GM12878 (cell line): ENCODE results near the gene CDHR4. TPM values are rescaled to one million over a fixed set of nuclear protein-coding genes. Genes with fewer than 3 reads are reported as not detected.
A peak's percentile ranks its signal among the peaks of the same experiment; 100 is the strongest.

Source experiments
- ATF2 ChIP-seq: IDR thresholded peaks from 2 replicates; pipeline ENCODE4 v1.6.1; 2012; ENCODE audit warnings: low read length, inconsistent platforms
- BACH1 ChIP-seq: fragments of 450-650 bp; IDR thresholded peaks from 2 replicates; pipeline ENCODE4 v1.6.1; 2017; ENCODE audit warnings: mild to moderate bottlenecking, borderline replicate concordance
- CBX5 ChIP-seq: sonication (generic); IDR thresholded peaks from 2 replicates; pipeline ENCODE4 v1.6.1; 2016; ENCODE audit warnings: low read depth, moderate library complexity, mild to moderate bottlenecking, inconsistent platforms
- CHD1 ChIP-seq: IDR thresholded peaks from 2 replicates; pipeline ENCODE4 v1.6.1; 2012; ENCODE audit warnings: low read depth, low read length, improper control_type of control experiment
- CHD4 ChIP-seq: fragments of 200-600 bp; sonication (generic); IDR thresholded peaks from 2 replicates; pipeline ENCODE4 v1.6.1; 2016; ENCODE audit warnings: mild to moderate bottlenecking
- CREM ChIP-seq: IDR thresholded peaks from 2 replicates; pipeline ENCODE4 v1.6.1; 2014; ENCODE audit warnings: antibody characterized with exemption, low read depth
- DPF2 ChIP-seq: fragments of 450-650 bp; IDR thresholded peaks from 2 replicates; pipeline ENCODE4 v1.6.1; 2017; ENCODE audit warnings: mild to moderate bottlenecking
- EP300 ChIP-seq, 2 experiments: fragments of 150-350 bp in 1 of 2; IDR thresholded peaks; 2 replicates each; pipeline ENCODE4 v1.6.1; 2011 to 2012; ENCODE audit warnings: low read depth in 2 of 2, low read length in 2 of 2, borderline replicate concordance in 1 of 2, improper control_type of control experiment in 1 of 2, inconsistent platforms in 1 of 2; ENCODE audit not compliant: control insufficient read depth in 1 of 2
- EZH2 ChIP-seq: IDR thresholded peaks from 2 replicates; pipeline ENCODE4 v1.6.1; 2012; ENCODE audit warnings: low read depth, mild to moderate bottlenecking, control low read depth, inconsistent platforms, low read length, borderline replicate concordance; ENCODE audit not compliant: control insufficient read depth
- FOS ChIP-seq: IDR thresholded peaks from 3 replicates; pipeline ENCODE4 v1.6.1; 2011; ENCODE audit warnings: borderline replicate concordance; ENCODE audit not compliant: insufficient read length; ENCODE audit errors: extremely low read depth
- GABPA ChIP-seq: IDR thresholded peaks from 2 replicates; pipeline ENCODE4 v1.6.1; 2014; ENCODE audit warnings: antibody characterized with exemption, low read depth, mild to moderate bottlenecking, inconsistent platforms
- IKZF2 ChIP-seq, 2 experiments: fragments of 450-650 bp; IDR thresholded peaks; 2 replicates each; pipeline ENCODE4 v1.6.1; 2017; ENCODE audit warnings: mild to moderate bottlenecking in 2 of 2, moderate library complexity in 2 of 2
- IRF3 ChIP-seq: fragments of 450-650 bp; IDR thresholded peaks from 2 replicates; pipeline ENCODE4 v1.6.1; 2014; ENCODE audit warnings: mild to moderate bottlenecking
- IRF4 ChIP-seq: IDR thresholded peaks from 2 replicates; pipeline ENCODE4 v1.6.1; 2011; ENCODE audit warnings: low read depth, low read length
- JUND ChIP-seq: IDR thresholded peaks from 2 replicates; pipeline ENCODE4 v1.6.1; 2012; ENCODE audit warnings: low read depth, mild to moderate bottlenecking, low read length, improper control_type of control experiment, moderate library complexity
- MEF2A ChIP-seq: IDR thresholded peaks from 2 replicates; pipeline ENCODE4 v1.6.1; 2011; ENCODE audit warnings: low read depth, mild to moderate bottlenecking, low read length, moderate library complexity; ENCODE audit not compliant: insufficient read depth
- MEF2B ChIP-seq: fragments of 450-650 bp; IDR thresholded peaks from 2 replicates; pipeline ENCODE4 v1.6.1; 2018; ENCODE audit warnings: mild to moderate bottlenecking, moderate library complexity; ENCODE audit not compliant: partially characterized antibody, poor library complexity, severe bottlenecking
- NR2C2 ChIP-seq: IDR thresholded peaks from 2 replicates; pipeline ENCODE4 v1.6.1; 2011; ENCODE audit warnings: borderline replicate concordance, low read depth; ENCODE audit not compliant: control insufficient read depth, insufficient read length
- POLR2AphosphoS2 ChIP-seq: IDR thresholded peaks from 2 replicates; pipeline ENCODE4 v1.6.1; 2011; ENCODE audit warnings: low read depth, mild to moderate bottlenecking, low read length, improper control_type of control experiment, moderate library complexity
- POU2F2 ChIP-seq: IDR thresholded peaks from 3 replicates; pipeline ENCODE4 v1.6.1; 2011; ENCODE audit warnings: low read depth, mild to moderate bottlenecking, low read length, borderline replicate concordance
- RAD21 ChIP-seq: IDR thresholded peaks from 2 replicates; pipeline ENCODE4 v1.6.1; 2011; ENCODE audit warnings: mild to moderate bottlenecking, low read depth, low read length, moderate library complexity; ENCODE audit not compliant: insufficient read depth
- SIN3A ChIP-seq: IDR thresholded peaks from 2 replicates; pipeline ENCODE4 v1.6.1; 2012; ENCODE audit warnings: low read depth, low read length, improper control_type of control experiment
- SREBF2 ChIP-seq: IDR thresholded peaks from 2 replicates; pipeline ENCODE4 v1.6.1; 2012; ENCODE audit warnings: mild to moderate bottlenecking, low read length
- STAT3 ChIP-seq: IDR thresholded peaks from 2 replicates; pipeline ENCODE4 v1.6.1; 2011; ENCODE audit warnings: low read depth, low read length, improper control_type of control experiment
- WRNIP1 ChIP-seq: IDR thresholded peaks from 2 replicates; pipeline ENCODE4 v1.6.1; 2011; ENCODE audit warnings: low read depth, low read length, improper control_type of control experiment, borderline replicate concordance
- ZBTB11 ChIP-seq: fragments of 450-650 bp; formaldehyde crosslinking; IDR thresholded peaks from 2 replicates; pipeline ENCODE4 v1.5.0; 2022; ENCODE audit warnings: mild to moderate bottlenecking, missing genetic modification characterization
- polyA plus RNA-seq, 11 experiments: library from polyadenylated mRNA; depleted of rRNA in 4 of 11; unstranded in 6 of 11; stranded (reverse) in 5 of 11; fragments of >200 nt; fragmentation: Nextera tagmentation in 4 of 11; fragmentation: Illumina TruSeq in 1 of 11; extraction: Ambion mirVana in 4 of 11; extraction: Trizol in 1 of 11; gene quantifications; 1 replicate in 1 of 11; 2 replicates in 10 of 11; pipeline versions ENCODE4 v1.2.1 to v1.2.3, GENCODE V29; 2011 to 2016; ENCODE audit warnings: inconsistent platforms in 2 of 11, missing spikeins in 2 of 11, low read depth in 1 of 11
- total RNA-seq, 4 experiments: library from RNA; depleted of rRNA in 3 of 4; stranded (reverse); fragments of >200 nt in 3 of 4; fragmentation: Illumina TruSeq in 1 of 4; extraction: Trizol in 1 of 4; gene quantifications; 2 replicates each; pipeline versions ENCODE4 v1.2.1 to v1.2.3, GENCODE V29; 2013 to 2021

CDHR4 gene
- total and polyA plus RNA-seq, 10 of the 15 experiments (the other 5 are each of a cell fraction or from before 2014, with no cell fraction given): not detected

- TF ChIP-seq ZBTB11 (CRISPR knock-in tag): no peak
- TF ChIP-seq FOS: no peak
- peak; percentile 81 for TF ChIP-seq RAD21
- TF ChIP-seq ATF2: no peak
- no peak for TF ChIP-seq SREBF2
- no peak for TF ChIP-seq POLR2AphosphoS2
- TF ChIP-seq EZH2: no peak
- no peak for TF ChIP-seq MEF2B
- TF ChIP-seq GABPA: no peak
- no peak for TF ChIP-seq CHD4
- no peak for TF ChIP-seq EP300 (IDR thresholded peaks at IDR 0.05; ENCODE audit: borderline replicate concordance in 1 of 2, control insufficient read depth in 1 of 2, low read depth in 2 of 2, low read length in 2 of 2)
- no peak for TF ChIP-seq POU2F2
- peak; percentile 74 for TF ChIP-seq BACH1
- no peak for TF ChIP-seq WRNIP1
- TF ChIP-seq SIN3A: no peak; the same call in 1 of the 2 replicates
- TF ChIP-seq MEF2A: no peak
- TF ChIP-seq JUND: no peak
- TF ChIP-seq NR2C2: no peak
- no peak for TF ChIP-seq IRF4
- peak; percentile 20; the same call in 1 of the 2 replicates for TF ChIP-seq CREM
- no peak for TF ChIP-seq IRF3
- no peak for TF ChIP-seq STAT3
- 0 out of 2 replicates have a peak, but pooled peaks have one; percentile 31 for TF ChIP-seq CHD1
- TF ChIP-seq DPF2: peak; percentile 61; the same call in 1 of the 2 replicates
- no peak for TF ChIP-seq CBX5
- peak in 1 of 2 experiments; percentile 7; a peak in 3 of 4 replicates for TF ChIP-seq IKZF2 (IDR thresholded peaks at IDR 0.05)
Measured at GRCh38 chr3:49802719-49803464, 3.2 kb upstream of the CDHR4 start, which contains the start of gene INKA1 (continued).
